HL-60/S4 (cell line): ENCODE results near the gene SLC34A1.

Source experiments
- in situ Hi-C: fragments of 300-500 bp; cut with MboI; formaldehyde crosslinking; loops from 2 replicates; pipeline ENCODE4 v1.14.3; 2022; ENCODE audit warnings: low sequenced_read_pairs

The SLC34A1 gene

DNA sequence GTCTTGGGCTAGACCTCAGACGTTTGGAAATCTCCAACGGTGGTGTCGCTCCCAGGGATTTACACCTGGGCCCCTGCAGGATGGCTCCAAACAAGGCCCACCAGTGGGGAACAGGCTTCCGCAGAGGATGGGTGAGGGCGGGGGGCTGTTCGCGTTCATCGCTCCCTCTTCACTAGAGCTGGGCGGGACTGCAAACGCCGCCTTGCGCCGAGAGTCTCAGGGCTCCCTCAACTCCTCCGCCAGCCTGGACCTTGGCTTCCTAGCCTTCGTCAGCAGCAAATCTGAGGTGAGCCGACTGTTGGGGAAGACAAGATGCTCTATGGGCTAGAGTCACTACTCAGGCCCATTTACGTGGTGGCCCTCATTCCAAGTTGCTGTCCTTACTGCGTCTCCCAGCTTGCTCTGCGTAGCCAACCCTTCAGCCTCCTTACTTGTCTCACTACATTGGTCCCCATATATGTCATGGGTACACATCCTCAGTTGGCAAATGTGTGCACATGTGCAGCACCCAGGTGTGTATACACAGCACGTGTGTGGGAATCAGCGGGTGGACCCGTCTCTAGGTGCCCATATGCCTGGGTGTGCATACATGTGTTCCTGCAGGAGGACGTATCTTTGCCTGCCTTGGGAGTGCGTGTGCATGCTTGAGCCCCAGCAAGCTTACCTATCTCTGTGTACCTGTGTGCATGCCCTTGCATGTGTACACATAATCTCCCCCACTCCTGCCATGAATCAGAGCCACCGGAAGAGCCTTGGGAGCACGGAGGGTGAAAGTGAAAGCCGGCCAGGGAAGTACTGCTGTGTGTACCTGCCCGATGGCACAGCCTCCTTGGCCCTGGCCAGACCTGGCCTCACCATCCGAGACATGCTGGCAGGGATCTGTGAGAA lies 16.0 kb upstream of the SLC34A1 start:
- in situ Hi-C loops: no loop called here

DNA sequence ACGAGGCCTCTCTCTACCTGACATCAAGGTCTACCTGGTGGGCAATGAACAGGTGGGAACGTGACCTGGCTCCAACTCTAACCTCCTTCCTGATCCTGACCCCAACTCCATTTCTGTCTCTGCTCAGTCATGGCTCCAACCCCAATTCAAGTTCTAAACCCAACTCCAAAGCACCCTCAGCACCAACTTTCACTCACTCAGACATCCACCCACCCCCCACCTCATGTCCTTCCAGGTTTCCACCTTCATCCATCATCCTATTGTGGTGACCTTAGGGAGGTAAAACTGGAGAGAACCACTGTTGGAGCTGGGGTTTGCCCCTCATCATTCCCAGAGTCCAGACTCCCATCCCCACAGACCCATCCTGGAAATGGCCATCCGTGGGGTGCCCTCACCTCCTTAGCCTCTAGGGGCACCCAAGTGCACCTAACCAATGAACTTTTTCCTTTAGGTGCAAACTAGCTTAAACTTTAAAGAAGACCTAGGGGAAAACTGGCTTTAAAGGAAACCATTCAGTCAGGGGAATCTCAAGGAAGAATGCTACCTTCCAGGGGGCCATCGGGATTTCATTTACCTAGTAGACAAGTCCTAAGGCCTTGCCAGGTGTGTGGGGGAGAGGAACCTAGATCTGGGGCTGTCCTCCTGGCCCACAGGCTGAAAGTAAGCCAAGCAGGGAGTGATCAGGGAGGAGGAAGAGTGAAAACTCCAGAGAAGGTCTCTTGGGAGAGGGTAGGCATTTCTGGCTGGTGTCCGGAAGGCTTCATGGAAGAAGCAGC lies 15.2 kb upstream of the SLC34A1 start:
- in situ Hi-C loops: no loop called here

DNA sequence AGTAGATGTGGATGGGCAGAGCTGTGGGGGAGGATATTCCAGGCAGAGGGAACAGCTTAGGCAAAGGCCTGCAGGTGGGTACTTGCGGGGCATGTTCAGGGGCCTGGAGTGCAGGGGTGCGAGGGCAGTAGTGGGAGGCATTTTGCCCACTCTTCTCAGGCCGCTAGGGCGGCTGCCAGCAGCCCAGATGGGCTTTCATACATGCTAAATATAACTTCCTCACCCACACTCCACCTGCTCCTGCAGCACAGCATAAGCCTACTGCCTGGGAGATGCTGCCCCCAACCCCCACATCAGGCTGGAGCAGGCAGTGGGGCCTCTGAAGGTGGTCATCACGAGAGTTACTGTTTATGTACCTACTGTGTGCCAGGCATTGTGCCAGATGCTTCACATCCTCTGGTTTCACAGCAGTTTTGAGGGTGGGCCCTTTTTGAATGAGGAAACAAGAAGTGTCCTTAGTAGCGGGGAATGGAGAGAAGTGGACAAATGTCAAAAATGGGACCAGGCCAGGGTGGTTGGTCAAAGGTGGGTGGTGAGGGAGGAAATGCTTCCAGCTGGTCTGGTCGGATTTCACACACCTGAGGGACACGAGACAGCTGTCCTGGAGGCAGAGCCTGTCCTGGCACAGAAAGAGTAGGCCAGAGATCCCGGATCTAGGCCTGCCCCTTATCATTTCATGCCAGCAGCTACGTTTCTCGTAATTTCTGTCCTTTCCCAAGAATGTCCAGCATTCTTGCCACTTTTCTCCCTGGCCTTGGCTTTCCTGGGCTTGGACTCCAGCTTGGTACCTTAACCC lies 14.4 kb upstream of the SLC34A1 start:
- in situ Hi-C loops: no loop called here

DNA sequence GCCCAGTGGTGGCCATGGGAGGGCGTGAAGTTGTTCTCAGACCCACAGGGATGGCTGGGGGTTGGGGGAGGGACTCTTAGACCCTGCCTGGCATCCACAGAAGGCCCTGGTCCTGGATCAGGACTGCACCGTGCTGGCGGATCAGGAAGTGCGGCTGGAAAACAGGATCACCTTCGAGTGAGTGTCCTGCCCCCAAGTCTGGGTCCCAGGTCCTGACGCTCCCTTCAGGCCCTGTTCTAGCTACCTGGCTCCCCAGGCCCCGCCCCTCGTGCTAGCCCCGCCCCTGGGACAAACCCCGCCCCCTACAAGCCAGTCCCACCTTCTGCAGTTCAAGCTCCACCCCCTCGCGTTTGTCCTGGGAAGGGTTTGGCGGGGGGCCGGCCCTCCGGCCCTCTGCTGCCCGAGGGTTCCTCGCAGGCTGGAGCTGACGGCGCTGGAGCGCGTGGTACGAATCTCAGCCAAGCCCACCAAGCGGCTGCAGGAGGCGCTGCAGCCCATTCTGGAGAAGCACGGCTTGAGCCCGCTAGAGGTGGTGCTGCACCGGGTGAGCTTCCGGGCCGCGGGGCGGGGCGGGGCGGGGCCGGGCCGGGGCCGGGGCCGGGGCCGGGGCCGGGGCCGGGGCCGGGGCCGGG lies 13.6 kb upstream of the SLC34A1 start:
- in situ Hi-C loops: no loop called here

DNA sequence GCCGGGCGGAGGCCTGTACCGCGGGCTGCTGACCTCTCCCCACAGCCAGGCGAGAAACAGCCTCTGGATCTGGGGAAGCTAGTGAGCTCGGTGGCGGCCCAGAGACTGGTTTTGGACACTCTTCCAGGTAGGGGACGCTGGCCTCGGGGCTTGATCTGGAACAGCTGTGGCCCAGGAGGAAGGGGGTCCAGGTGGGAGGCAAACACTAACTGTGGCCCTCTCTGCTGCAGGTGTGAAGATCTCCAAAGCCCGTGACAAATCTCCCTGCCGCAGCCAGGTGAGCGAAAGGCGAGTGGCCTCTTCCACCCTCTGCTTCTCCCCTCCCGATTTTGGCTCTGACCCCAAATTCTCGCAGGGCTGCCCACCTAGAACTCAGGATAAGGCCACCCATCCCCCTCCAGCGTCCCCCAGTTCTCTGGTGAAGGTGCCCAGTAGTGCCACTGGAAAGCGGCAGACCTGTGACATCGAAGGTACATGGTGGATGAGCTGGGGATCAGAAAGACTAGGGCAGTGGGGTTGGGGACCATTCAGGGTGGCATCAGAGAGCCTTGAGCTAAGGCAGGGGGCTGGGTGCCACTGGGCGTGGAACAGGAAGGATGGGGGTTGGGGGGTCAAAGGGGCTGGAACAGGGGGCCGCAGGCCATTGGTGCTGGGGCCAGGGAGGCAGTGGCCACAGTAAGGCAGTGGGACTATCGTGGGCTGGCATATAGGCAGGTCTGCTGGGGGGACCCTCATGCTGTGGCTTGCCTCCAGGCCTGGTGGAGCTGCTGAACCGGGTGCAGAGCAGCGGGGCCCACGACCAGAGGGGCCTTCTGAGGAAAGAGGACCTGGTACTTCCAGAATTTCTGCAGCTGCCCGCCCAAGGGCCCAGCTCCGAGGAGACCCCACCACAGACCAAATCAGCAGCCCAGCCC lies 12.9 kb upstream of the SLC34A1 start:
- in situ Hi-C loops: no loop called here

DNA sequence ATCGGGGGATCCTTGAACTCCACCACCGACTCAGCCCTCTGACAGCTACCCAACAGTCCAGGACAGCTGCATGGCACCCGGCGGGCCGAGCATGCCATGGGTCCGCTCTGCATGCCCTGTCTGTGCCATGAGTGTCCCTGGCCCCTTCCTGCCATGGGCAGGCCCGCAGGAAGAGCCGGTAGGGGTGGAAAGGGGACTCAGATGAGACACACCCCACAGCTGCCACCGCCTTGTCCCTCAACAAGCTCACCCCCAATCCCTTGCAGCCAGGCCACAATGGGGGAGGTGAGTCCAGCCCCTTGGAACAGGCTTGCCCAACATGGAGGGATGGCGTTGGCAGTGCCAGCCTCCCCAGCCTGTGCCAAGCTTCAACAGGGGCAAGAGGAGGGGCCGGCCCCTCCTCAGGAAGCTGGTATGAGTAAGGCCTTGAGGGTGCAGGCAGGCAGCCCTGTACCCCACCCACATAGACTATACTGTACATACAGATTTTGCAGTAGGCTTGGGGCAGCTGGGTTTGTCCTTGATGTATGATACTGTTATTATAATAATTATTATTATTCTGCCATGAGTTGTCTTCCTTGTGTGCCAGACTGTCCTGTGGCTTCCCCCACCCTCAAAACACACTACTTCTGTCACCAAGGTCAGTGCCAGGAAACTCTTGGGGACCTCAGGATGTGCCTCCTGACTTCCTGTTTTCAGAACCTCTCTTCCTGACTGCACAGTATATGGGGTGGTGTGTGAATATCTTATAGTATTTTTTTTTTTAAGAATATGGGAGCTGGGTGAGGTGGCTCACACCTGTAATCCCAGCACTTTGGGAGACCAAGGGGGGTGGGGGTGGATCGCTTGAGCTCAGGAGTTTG lies 12.0 kb upstream of the SLC34A1 start:
- in situ Hi-C loops: no loop called here

DNA sequence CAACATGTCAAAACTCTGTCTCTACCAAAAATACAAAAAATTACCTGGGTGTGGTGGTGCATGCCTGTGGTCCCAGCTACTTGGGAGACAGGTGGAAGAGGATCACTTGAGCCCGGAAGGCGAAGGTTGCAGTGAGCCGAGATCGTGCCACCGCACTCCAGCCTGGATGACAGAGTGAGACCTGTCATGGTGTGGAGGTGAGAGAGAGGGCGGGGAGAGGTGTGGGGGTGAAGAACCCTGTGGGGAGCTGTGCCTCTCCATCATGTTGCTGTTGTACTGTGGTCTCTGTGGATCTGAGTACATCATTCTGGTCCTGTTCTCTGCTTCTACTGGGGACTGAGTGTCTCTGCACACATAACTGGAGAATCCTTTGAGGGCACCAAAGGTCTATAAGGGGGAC lies 11.3 kb upstream of the SLC34A1 start:
- in situ Hi-C loops: no loop called here

DNA sequence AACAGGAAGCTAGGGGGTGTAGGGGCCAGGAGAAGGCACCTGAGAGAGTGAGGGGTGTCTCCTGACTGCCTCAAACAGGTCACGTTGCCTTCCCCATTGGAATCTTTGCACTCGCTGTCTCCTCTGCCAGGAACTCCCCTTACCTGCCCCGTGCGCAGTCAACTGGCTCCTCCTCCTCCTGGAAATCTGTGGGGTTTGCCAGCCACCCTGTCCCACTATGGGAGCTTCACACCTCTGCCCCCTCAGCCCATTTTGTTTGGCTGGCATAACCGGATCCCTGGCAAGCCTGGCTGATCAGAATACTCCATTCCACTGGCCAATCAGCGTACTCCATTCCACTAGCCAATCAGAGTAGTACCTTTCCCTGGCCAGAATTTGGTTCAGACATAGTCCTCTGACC lies 10.4 kb upstream of the SLC34A1 start:
- in situ Hi-C loops: no loop called here

DNA sequence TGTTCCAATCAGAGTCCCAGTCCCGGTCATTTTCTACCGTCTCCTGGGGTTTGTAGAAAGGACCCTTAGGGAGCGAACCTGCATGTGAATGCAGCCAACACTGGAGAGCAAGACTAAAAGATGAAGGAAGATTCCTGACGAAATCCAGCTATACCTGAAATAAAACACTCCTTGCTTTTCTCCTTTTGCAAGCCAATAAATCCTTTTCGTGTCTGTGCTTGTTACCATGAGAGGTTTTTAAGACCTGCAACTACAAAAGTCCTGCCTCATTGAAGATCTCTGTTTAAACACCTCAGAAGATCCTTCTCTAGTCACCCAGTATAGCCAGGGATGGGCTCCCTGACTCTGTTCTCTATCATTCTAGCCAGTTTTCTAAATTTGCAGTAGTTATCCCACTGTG lies 10.0 kb upstream of the SLC34A1 start:
- in situ Hi-C loops: no loop called here

DNA sequence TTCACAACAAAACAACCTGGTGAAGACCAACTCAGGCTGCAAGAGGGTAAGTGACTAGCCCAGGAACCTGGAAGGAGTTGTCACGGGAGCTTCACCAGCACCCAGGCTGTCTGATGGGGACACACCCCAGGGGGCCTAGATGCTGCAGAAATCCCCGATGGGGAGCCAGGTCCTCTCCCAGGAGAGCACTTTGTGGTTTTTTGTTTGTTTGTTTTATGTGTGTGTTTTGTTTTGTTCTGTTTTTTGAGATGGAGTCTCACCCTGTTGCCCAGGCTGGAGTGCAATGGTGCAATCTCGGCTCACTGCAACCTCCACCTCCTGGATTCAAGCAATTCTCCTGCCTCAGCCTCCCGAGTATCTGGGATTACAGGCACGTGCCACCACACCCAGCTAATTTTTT lies 8.7 kb upstream of the SLC34A1 start:
- in situ Hi-C loops: loop anchor here (25.0 kb wide), 1 partner anchor 687 kb away; no protein-coding TSS in a partner anchor

DNA sequence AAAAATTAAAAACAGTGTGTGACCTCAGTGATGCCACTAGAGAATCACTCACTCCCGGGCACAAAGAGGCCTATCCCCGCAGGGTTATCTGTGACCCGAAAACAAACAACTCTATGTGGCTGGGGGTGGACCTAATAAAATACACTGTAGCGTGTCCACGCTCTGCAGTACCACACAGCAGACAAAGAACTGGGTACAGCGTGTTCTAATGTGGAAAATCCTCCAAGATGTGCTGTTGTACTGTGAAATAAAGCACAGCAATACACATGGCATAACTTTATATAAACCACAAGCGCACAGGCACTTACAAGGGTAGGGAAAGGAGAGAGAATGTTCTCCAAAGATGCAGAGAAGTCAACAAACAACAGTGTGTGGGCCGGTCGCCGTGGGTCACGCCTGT lies 8.1 kb upstream of the SLC34A1 start:
- in situ Hi-C loops: loop anchor here (25.0 kb wide), 1 partner anchor 686 kb away; no protein-coding TSS in a partner anchor

DNA sequence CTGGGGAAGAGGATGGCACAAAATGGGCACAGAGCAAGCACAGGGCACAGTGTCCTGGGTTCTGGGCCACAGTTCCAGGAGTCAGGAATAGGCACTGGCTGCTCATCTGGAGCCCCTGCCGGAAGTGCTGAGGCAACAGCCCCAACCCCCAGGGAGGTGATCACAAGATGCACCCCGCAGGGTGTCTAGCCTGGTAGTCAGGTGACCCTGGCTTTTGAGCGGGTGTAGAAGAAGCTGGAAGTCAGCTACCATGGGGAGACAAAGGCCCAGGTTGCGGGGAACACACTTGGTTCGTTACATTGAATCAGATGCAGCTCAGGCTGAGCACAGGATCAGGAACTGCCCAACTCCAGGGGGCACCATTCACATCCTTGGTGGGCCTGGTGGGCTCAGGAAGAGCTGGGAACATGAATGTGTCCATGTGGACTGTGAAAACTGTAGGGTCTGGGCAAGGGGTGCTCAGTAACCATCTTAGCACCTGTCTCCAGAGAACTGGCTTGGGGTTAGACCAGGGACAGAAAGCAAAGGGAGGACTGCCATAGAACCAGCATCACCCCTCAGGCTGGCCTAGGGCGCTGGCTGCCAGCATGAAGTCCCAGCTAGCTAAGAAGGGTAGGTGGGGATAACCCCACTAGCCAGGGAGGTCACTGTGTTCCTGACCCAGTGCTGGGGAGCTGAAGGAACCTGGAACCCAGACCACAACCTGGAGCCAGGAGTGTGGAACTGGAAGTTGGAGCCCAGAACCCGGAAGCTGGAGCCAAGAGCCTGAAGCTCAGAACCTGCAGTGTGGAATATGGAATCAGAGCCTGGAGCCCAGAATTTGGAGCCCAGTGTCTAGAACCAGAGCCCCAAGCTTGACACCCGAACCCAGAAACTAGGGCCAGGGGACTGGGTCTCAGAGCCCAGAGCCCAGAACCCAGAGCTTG lies 6.1 kb upstream of the SLC34A1 start:
- in situ Hi-C loops: loop anchor here (25.0 kb wide), 1 partner anchor 684 kb away; no protein-coding TSS in a partner anchor

DNA sequence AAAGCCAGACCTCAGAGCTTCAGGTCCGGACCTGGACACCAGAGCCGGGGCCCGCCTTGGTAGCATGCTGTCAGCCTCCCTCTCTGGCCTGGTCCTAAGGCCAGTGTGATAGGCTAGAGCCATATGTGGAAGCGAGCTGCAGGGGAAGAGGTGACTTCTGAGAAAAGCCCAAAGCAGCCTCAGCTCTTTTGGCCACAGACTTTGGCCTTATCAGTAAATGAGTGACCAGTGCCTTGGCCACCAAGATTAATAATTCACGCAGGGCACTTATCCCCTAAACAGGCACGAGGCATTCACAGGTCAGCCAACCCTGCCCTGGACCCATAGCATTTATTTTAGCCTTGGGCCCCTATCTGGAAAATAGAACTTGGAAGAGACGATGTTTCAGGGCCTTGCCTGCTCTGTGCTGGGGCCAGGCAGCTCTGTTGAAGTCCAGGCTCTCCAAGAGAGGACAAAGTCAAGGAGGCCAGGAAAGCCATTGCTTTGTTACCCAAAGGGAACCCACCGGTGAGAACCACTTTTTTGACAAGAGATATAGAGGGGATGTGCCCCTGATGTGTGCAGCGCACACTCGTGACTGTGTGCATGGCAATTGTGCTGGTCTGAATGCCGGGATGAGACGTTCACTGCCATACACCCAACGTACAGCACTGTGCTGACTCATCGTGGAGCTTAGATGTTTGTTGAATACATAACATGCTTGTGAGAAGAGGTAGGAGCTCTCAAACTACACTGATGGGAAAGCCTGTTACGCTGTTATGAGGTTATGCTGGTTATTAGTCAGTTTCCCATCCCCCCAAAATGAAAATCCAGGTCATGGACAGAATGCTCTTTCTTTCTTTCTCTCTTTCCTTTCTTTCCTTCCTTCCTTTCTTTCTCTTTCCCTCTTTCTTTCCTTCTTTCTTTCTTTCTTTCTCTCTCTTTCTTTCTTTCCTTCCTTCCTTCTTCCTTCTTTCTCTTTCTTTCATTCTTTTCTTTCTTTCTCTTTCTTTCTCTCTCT lies 5.0 kb upstream of the SLC34A1 start:
- in situ Hi-C loops: loop anchor here (25.0 kb wide), 1 partner anchor 683 kb away; no protein-coding TSS in a partner anchor

DNA sequence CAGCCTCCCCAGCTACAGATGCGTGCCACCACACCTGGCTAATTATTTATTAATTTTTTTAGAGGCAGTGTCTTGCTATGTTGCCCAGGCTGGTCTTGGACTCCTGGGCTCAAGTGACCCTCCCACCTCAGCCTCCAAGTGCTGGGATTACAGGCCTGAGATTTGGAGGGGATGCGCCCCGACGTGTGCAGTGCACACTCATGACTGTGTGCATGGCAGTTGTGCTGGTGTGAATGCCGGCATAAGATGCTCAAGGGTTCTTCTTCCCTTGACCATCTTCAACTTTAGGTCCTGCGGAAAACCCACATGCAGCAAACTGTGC lies 3.5 kb upstream of the SLC34A1 start:
- in situ Hi-C loops: loop anchor here (25.0 kb wide), 1 partner anchor 682 kb away; no protein-coding TSS in a partner anchor

DNA sequence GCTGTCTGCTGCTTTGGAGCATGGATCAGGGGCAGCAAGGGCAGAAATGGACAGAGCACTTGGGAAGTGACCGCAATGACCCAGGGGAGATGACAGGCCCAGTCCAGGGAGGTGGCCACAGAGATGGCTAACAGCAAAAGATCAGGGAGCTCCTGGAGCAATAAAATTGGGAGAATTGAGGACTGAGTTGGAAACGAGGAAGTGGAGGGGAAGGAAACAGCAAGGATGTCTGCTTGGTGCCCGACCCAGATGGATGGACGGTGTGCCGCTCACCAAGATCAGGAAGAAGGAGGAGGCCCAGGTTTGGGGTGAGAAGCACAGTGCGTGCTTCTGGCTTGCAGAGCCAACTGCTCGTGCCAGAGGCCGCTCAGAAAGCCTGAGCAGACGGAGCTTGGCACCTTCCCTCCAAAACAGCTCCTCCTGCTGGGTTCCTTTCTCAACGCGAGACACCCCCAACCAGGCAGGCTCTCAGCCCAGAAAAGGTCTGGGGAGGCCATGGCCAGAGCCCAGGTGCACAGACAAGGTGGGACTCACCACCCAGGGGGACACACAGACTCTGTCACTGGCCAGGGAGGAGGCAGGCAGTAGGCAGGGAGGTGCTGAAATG lies 1.7 kb upstream of the SLC34A1 start:
- in situ Hi-C loops: loop anchor here (25.0 kb wide), 1 partner anchor 680 kb away; no protein-coding TSS in a partner anchor

DNA sequence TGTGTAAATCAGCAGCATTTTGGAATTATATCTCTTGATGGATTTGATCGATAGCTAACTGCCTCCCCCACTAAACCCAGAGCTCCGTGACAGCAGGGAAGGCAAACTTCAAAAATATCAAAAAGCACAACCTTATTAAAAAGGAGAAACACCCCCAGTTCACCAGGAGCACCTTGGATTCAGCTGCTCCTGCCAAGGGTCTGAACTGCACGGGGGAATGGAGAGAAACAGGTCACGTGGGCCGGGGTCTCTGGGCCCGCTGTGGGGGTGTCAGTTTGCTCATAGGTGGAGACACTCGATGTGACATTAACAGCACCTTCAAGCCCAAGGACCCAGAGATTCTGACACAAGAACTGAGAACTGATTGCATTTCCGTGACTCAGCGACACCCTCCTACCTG lies 1.1 kb upstream of the SLC34A1 start:
- in situ Hi-C loops: loop anchor here (25.0 kb wide), 1 partner anchor 679 kb away; no protein-coding TSS in a partner anchor
